Suppressor macrophage treated with lipopolysaccharide for 4 hours (primary cell): ENCODE data around the gene LYL1.

Experiments
- DNase-seq: peaks from one replicate; pipeline ENCODE4 v3.0.0-alpha.2; 2020

LYL1 gene

GRCh38 chr19:13071444-13072187 is 31.0 kb downstream of the LYL1 start:
- DNase-seq: no peak

DNA sequence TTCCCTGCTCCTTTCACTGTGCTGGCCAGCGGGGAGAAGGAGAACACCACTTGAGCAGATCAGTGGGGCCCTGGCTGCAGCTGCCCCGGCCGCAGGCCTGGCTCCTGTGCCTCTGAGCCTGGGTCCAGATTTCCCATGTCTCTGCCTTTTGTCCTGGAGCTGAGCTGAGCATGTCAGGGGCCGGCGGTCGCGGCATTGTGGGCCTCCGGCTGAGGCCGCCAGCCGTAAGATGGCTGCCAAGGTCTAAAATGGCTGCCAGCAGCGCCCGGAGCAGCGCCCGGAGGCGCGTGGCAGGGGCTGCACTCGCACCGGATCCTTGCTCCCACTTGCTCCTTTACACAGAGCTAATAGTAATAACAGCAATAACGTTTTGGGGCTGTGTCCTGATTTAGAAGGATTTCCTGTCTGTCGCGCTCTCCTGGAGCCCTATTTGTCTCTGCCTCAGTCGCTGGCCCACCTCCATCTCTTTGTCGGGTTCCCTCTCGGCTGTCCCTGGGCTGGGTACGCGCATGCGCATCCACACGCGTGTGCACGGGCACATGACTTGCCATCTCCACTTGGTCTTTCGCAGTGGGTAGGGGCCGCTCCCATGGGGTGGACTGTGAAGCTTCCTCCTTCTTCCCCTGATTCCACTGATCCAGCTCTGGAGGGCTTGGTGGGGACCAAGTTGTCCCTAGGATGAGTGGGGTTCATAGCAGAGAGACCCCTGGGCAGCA is 32.1 kb downstream of the LYL1 start:
- no peak for DNase-seq

GRCh38 chr19:13069415-13070359 is 33.0 kb downstream of the LYL1 start:
- DNase-seq: no peak

GRCh38 chr19:13068085-13068846 is 34.4 kb downstream of the LYL1 start:
- DNase-seq: no peak

DNA sequence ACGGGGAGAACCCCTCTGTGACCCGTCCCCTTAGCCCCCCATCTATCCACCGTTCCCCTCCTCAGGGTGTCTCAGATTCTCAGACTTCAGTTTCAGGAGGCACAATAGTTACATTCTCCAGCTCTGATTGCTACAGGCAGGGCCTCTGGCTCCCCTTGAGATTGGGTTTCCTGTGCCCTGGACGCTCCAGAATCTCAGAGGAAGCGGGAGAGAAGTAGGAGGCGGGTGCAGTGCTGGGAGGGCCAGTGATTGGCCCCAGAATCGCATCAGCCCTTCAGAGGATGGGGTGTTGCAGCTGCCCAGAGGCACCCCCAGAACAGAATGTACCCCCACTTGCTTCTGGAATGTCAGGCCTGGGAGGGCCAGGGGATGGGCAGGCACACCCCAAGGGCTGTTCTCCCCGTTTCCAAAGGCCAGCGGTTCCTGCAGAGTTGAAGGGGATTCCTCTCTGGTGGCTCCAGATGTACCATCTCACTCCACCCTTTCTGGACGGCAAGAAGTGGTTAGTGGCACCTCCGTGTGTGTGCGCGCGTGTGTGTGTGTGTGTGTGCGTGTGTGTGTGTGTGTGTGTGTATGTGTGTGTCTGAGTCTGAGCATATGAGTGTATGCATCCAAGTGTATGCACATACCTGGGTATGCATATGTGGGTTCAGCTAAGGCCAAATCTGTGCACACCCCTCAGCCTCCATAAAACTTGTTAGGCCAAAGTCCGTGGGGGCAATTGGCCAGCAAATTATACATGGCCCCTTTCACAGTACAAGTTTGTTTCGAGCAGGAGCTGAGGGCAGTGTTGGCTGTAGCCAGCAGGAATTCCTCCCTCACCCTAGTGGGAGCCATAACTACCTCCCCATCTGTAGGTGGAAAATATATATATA is 35.5 kb downstream of the LYL1 start:
- no peak for DNase-seq

DNA sequence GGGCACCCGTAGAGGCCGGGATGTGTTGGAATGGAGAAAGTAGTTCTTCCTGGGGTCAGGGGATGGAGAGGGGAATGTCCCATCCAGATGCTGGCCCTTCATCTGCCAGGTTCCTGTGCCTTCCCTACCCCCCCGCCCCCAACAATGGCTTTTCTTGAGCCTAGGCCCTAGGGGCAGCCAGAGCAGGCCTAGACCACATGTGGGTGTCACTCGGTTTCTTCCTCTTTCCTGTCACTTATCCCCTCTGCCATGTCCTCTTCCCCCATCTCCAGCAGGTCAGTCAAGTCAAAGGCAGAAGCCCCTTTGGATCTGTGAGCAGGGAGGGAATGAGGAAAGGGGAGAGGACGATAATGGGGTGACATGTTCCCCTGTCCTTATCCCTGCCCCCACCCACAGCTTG is 36.4 kb downstream of the LYL1 start:
- DNase-seq: peak; percentile 10

- DNase-seq: no peak
Measured at GRCh38 chr19:13064092-13064489, 38.6 kb downstream of the LYL1 start.

- no peak for DNase-seq
Measured at GRCh38 chr19:13063461-13064091, 39.1 kb downstream of the LYL1 start.

DNA sequence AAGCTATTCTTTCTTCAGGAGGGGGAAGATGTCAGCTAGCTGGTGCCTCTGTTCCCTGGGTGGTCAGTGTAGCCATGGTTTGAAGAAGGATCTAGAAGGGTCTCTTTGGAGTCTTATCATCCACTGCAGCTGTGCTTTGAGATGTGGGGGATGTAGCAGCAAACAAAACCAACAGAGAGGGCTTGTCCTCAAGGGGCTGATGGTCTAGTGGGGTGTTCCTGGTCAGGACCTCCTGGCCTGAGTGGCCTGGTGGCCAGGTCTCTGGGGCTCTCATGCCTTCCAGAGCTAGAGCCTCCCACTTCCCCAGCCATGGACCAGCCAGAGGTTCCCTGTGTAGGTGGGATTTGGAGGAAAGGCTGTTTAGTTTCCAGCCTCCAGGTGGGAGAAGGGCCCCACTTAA is 40.3 kb downstream of the LYL1 start:
- no peak for DNase-seq

DNA sequence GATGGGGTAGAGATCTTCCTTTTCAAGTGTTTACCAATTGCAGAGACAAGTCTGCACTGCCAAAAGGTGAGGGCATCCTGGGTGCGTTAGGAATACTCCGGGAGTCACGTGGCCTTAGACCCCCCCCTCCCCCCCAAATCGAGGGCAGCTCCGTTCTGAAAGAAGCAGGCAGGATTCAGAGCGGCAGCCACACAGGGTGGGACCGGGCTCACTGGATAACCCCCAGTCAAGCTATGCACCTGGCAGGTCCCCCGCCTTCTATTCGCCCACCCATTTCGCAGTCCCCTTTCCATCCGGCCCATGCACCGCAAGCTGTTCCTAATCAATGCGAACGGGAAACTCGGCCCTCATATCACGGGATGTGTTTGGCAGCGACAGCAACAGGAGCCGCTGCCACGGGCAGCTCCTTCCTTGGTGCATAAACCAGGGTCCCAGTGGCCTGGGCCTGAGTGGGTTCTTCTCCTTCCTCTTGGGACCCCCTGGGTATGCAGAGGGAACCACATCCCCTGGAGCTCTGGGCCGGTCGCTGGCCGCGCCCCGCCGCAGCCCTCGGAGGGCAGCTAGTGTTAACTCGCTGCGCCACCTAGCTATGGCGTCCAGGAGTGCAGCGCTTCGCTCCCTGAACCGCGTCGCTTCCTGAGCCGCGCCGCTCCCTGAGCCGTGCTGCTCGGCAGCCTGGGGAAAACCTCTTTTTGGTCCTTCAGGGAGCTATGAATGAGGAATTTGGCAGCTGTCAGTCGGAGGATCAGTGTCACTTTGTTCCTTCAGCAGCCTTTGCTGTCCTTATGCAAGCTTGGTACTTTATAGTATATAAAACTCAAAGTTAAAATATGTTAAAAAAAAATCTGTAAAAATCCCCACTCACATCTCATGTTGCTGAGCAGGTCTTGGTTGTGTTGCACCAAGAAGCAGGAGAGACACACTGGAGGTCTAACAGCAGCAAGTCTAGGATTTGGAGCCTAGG is 41.4 kb downstream of the LYL1 start:
- peak; percentile 87 for DNase-seq

- no peak for DNase-seq
Measured at GRCh38 chr19:13060233-13060963, 42.3 kb downstream of the LYL1 start.

DNA sequence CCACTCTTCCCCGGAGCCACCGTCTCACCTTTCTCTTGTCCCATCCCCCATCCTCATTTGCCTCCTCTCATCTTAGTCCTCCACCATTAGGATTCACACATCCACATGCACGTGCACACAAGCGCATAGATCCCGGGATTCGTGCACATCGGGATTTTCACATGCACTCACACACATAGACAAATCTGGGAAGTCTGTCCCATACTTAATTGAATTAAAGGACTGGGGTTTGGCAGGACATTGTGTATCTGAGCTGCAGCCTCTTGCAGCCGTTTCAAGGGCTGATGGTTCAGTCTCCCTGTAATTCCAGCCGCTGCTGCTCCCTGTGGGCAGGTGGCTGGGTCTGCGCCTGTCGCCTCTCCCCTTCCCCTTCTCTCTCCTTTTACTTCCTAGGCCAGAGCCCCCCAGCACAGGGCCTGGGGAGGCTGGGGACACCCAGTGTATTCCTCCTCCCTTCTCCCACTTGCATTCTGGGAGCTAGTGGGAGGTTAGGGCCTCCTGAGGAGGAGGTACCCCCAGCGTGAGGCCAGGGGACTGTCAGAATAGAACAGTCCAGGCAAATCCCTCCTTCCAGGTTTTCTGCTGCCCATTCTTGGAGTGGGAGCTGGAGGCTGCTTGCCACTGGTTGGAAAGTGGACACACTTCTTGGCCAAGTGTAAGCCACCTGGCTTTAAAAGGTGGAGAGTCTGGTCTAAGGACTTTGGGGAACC is 43.6 kb downstream of the LYL1 start:
- no peak for DNase-seq

GRCh38 chr19:13057744-13058143 is 44.9 kb downstream of the LYL1 start:
- DNase-seq: no peak

DNA sequence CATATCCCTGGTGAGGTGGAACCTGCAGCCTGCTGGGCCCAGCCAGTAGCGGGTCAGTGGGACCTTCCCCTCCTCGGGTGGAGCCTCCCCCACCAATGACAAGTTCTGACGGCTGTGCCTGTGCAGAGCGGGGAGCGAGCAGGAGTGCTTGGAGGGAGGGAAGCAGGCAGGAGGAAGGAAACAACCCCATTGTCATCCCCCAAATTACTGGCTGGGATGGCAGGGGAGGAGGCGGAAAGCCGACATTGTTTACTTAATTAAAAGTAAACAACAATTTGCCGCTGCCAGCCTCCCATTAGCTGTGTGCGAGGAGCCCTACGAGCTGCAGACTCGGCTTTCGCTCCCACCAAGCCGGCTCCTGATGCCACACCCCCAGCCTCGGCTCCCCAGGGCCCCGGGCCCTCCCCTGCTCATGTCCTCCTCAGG is 45.5 kb downstream of the LYL1 start:
- no peak for DNase-seq

DNA sequence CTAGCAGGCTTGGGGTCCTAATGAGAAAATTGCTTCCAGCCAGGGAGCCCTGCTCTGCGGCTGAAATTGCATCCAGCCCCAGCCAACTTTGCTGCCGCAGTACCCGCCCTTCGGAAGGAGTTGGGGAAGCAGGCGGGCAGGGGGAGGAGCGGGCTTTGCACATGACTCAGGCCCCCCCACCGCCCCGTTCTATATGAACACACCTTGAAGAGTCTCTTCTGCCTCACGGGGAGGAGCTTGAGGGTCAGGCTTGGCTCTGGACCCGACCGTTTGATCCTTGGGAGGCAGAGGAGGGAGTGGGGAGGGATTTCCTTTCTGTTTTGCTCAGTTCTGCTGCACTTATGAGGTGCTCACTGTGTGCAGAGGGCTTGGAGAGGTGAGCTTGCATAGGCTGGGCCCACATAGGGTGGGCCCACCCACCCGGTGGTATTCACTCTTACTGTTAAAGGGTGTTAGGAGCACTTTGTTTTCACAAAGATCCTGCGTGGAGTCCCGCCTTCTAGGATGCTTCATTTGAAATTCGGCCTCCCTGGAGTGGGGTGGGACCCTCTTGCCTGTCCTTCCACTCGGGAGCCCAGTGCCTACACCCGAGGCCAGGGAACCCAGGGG is 46.5 kb downstream of the LYL1 start:
- no peak for DNase-seq

DNA sequence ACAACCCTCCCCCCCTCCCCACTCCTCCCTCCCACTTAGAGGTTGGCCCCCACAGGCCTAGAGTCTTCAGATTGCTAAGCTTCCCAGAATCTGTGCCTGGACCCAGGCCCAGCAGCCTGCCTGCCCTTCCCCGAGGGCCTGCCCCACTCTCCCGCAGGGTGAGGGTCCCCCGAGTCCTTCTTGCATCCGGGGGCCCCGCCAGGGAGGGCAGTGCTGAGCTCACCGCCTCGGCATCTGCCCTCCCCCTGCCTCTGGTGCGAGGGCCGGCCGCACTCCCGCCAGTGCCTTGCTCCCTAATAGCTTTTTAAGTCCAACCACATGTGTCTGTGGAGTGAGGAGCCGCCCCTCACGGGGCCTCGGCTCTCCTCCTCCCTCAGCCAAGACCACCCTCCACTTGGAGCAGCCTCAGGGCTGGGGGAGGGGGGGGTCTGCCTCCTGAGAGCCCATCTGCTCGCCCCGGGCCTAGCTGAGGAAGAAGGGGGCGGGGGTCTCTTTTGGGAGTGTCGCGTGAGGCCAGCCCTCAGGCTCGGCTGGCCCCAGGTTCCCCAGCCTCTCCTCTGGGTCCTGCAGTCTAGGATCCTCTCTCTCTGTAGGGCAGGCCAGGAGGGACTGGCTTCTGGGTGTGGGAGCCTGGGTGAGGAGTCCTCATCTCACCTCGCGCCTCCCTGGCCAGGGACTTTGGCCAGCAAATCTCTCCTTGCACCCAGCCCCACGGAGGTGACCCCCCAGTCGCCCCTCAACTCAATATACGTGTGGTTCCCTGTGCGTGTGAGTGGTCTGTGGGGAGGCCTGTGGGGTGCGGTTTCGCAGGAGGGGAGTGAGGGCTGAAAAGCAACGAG is 47.2 kb downstream of the LYL1 start:
- DNase-seq: no peak

DNA sequence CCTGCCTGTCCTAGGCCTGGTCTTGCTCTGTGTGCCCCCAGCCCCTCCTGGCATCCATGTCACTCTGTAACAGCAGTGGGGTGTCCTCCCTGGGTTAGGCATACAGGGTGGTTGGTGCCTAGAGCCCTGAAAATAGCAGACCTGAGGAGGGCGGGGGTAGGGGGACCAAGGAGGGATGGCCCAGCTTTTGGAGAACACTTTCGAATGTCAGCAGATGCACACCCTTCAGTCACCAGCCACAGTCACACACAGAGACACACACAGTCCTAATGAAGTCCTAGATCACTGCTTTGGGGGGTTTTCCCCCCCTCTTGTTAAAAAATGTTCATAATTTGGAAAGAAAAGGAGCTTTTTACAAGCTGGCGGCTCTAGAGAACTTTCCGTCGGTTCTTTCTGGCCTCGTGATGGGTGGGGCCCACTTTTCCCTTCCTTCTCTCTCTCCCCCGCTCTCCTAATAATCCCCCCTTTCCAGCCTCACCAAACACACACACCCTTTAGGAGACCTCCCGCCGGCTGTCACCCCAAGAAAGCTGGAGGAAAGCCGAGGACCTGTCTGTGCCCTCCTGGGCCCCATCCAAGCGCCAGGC is 47.9 kb downstream of the LYL1 start:
- DNase-seq: no peak
